SK-N-SH (cell line): ENCODE data around the gene PRIMPOL. TPM values are rescaled to one million over a fixed set of nuclear protein-coding genes. Genes with fewer than 3 reads are reported as not detected.

Experiments
- CTCF ChIA-PET: fragments of 300-600, 350-600 bp; formaldehyde crosslinking; extraction: SDS; loops from one replicate; lab custom pipeline; 2021; lab: Yijun Ruan, JAX
- POLR2A ChIA-PET: fragments of 350-600 bp; sonication (Branson Sonifier 250); formaldehyde crosslinking; extraction: SDS; loops from one replicate; lab custom pipeline; 2020; ENCODE audit warnings: antibody characterized with exemption, inconsistent platforms; lab: Yijun Ruan, JAX
- DNase-seq: peaks from one replicate; pipeline ENCODE4 v3.0.0; 2012
- H2AFZ ChIP-seq: fragments of 200-600 bp; sonication (generic); 2 replicates; pipeline ENCODE4 v1.8.1; 2016; ENCODE audit warnings: antibody characterized with exemption, mild to moderate bottlenecking, low read depth
- H3F3A ChIP-seq: fragments of 200-600 bp; sonication (generic); replicated peaks from 2 replicates; pipeline ENCODE3; 2016; ENCODE audit warnings: antibody characterized with exemption, mild to moderate bottlenecking; ENCODE audit not compliant: insufficient read depth
- H3K27ac ChIP-seq, 2 experiments: fragments of 200-500 bp in 1 of 2; fragments of 200-600 bp in 1 of 2; sonication (Bioruptor generic) in 1 of 2; sonication (generic), shearing (Covaris generic) in 1 of 2; 2 replicates each; pipeline versions ENCODE4 v1.5.1 to v1.6.1; 2014 to 2016; ENCODE audit warnings: low read depth in 2 of 2, inconsistent platforms in 1 of 2, low read length in 1 of 2, mild to moderate bottlenecking in 1 of 2, mixed read lengths in 1 of 2
- H3K27me3 ChIP-seq: fragments of 200-600 bp; sonication (generic), shearing (Covaris generic); 2 replicates; pipeline ENCODE4 v1.6.1; 2016; ENCODE audit warnings: mixed run types; ENCODE audit not compliant: insufficient read depth
- H3K36me3 ChIP-seq, 2 experiments: fragments of 200-500 bp in 1 of 2; fragments of 200-600 bp in 1 of 2; sonication (Bioruptor generic) in 1 of 2; sonication (generic) in 1 of 2; replicated peaks in 1 of 2; 2 replicates each; pipeline versions ENCODE3 to v1.5.1; 2014 to 2016; ENCODE audit warnings: low read length in 1 of 2, mild to moderate bottlenecking in 1 of 2; ENCODE audit not compliant: insufficient read depth in 2 of 2, control insufficient read depth in 1 of 2
- H3K4me1 ChIP-seq, 2 experiments: fragments of 200-500 bp in 1 of 2; fragments of 200-600 bp in 1 of 2; sonication (Bioruptor generic) in 1 of 2; sonication (generic), shearing (Covaris generic) in 1 of 2; 2 replicates each; pipeline versions ENCODE4 v1.5.1 to v1.6.1; 2014 to 2016; ENCODE audit warnings: low read depth in 1 of 2, low read length in 1 of 2, mixed run types in 1 of 2; ENCODE audit not compliant: insufficient read depth in 2 of 2, control insufficient read depth in 1 of 2
- H3K4me2 ChIP-seq: fragments of 200-600 bp; sonication (generic), shearing (Covaris generic); 2 replicates; pipeline ENCODE4 v1.6.1; 2017; ENCODE audit warnings: mixed run types
- H3K4me3 ChIP-seq, 2 experiments: fragments of 200-500 bp in 1 of 2; fragments of 200-600 bp in 1 of 2; sonication (Bioruptor generic) in 1 of 2; sonication (generic), shearing (Covaris generic) in 1 of 2; 2 replicates each; pipeline versions ENCODE4 v1.5.1 to v1.8.1; 2014 to 2016; ENCODE audit warnings: low read depth in 2 of 2, inconsistent platforms in 1 of 2, low read length in 1 of 2, mild to moderate bottlenecking in 1 of 2, mixed read lengths in 1 of 2, moderate library complexity in 1 of 2
- H3K79me2 ChIP-seq: fragments of 200-600 bp; sonication (generic); 2 replicates; pipeline ENCODE4 v1.8.1; 2017; ENCODE audit warnings: mild to moderate bottlenecking; ENCODE audit not compliant: insufficient read depth
- H3K9ac ChIP-seq: fragments of 200-600 bp; sonication (generic); 2 replicates; pipeline ENCODE4 v1.6.1; 2017; ENCODE audit warnings: mixed run types
- H3K9me2 ChIP-seq: fragments of 200-600 bp; sonication (generic); 2 replicates; pipeline ENCODE4 v1.6.1; 2017; ENCODE audit warnings: mixed run types
- H3K9me3 ChIP-seq: fragments of 200-600 bp; sonication (generic); 2 replicates; pipeline ENCODE4 v1.6.1; 2017; ENCODE audit warnings: mixed run types, mild to moderate bottlenecking, moderate library complexity
- H4K20me1 ChIP-seq: fragments of 200-600 bp; sonication (generic); 2 replicates; pipeline ENCODE4 v1.6.1; 2017; ENCODE audit warnings: mild to moderate bottlenecking, mixed run types; ENCODE audit not compliant: insufficient read depth
- CHD2 ChIP-seq: fragments of 150-350 bp; IDR thresholded peaks from 2 replicates; pipeline ENCODE4 v1.6.1; 2018; ENCODE audit warnings: low read length; ENCODE audit not compliant: partially characterized antibody
- EP300 ChIP-seq, 2 experiments: IDR thresholded peaks; 2 replicates each; pipeline versions ENCODE4 v1.4.0 to v1.6.1; 2012; ENCODE audit warnings: borderline replicate concordance in 1 of 2, low read depth in 1 of 2, low read length in 1 of 2
- EZH2phosphoT487 ChIP-seq: fragments of 200-600 bp; sonication (generic); IDR thresholded peaks from 2 replicates; pipeline ENCODE4 v1.6.1; 2017; ENCODE audit warnings: low read depth, mixed run types, mild to moderate bottlenecking, antibody characterized with exemption, moderate library complexity, borderline replicate concordance
- FOSL2 ChIP-seq: IDR thresholded peaks from 2 replicates; pipeline ENCODE4 v1.4.0; 2012; ENCODE audit warnings: low read depth, mild to moderate bottlenecking, moderate library complexity, borderline replicate concordance
- FOXM1 ChIP-seq: IDR thresholded peaks from 2 replicates; pipeline ENCODE4 v1.4.0; 2012; ENCODE audit warnings: low read depth, mild to moderate bottlenecking
- GATA2 ChIP-seq: sonication (generic); formaldehyde crosslinking; IDR thresholded peaks from 2 replicates; pipeline ENCODE4 v1.5.0; 2020; ENCODE audit warnings: mild to moderate bottlenecking, missing genetic modification reagents
- MEF2A ChIP-seq: IDR thresholded peaks from 2 replicates; pipeline ENCODE4 v1.4.0; 2012; ENCODE audit warnings: low read depth, borderline replicate concordance
- MXI1 ChIP-seq: IDR thresholded peaks from 2 replicates; pipeline ENCODE4 v1.6.1; 2012; ENCODE audit warnings: mild to moderate bottlenecking, low read depth, low read length, improper control_type of control experiment
- RAD21 ChIP-seq: IDR thresholded peaks from 2 replicates; pipeline ENCODE4 v1.6.1; 2012; ENCODE audit warnings: mild to moderate bottlenecking, low read length
- RCOR1 ChIP-seq: fragments of 150-350 bp; IDR thresholded peaks from 2 replicates; pipeline ENCODE4 v1.6.1; 2017; ENCODE audit warnings: antibody characterized with exemption, low read length
- RFX5 ChIP-seq: IDR thresholded peaks from 2 replicates; pipeline ENCODE4 v1.6.1; 2012; ENCODE audit warnings: mild to moderate bottlenecking, improper control_type of control experiment, low read length
- RXRA ChIP-seq: IDR thresholded peaks from 2 replicates; pipeline ENCODE4 v1.4.0; 2012; ENCODE audit warnings: low read depth, mild to moderate bottlenecking, borderline replicate concordance
- TAF1 ChIP-seq: IDR thresholded peaks from 2 replicates; pipeline ENCODE4 v1.6.1; 2012; ENCODE audit warnings: low read depth, mild to moderate bottlenecking, low read length, moderate library complexity, borderline replicate concordance
- TCF12 ChIP-seq: IDR thresholded peaks from 2 replicates; pipeline ENCODE4 v1.4.0; 2012
- WGBS: methylation state at CpG from one replicate; pipeline ENCODE4 v1.1.6; 2017; ENCODE audit warnings: low lambda C conversion rate; 5-methylcytosine and 5-hydroxymethylcytosine counted together
- polyA plus RNA-seq, 3 experiments: library from polyadenylated mRNA; depleted of rRNA; stranded (reverse); fragments of >200 nt; gene quantifications; 2 replicates each; pipeline ENCODE4 v1.2.3, GENCODE V29; 2012
- TF ChIP-seq, protein P1 (sequence below): IDR thresholded peaks from 2 replicates; pipeline ENCODE4 v1.4.0; 2012; ENCODE audit warnings: low read depth
- TF ChIP-seq, protein P2 (sequence below): IDR thresholded peaks from 2 replicates; pipeline ENCODE4; 2012

The PRIMPOL gene
- polyA plus RNA-seq, 1 of the 3 experiments (the other 2 are of a cell fraction), result 8.0 TPM

- Histone ChIP-seq H3K79me2 (no peaks in the 10 kb centered on the region), H3K27ac (no peak overlapping the region), H3K9me3 (no peaks in the 10 kb centered on the region), H4K20me1 (no peaks in the 10 kb centered on the region), H3K27me3 (no peaks in the 10 kb centered on the region), H2AFZ (no peak overlapping the region), H3K4me3 (no peak overlapping the region)
- no peak for TF ChIP-seq RFX5
- TF ChIP-seq TAF1, result no peak
- no peak for TF ChIP-seq TCF12
- TF ChIP-seq EZH2phosphoT487, result no peak
- TF ChIP-seq, all 33 proteins: peak for 0
- no peaks in the 10 kb centered on the region for H3K9me2 ChIP-seq
- H3K36me3 ChIP-seq, result peaks cover 4 to 26% of the 10 kb centered on the region in 2 experiments
- H3K4me2 ChIP-seq, result no peak overlapping the region
- ChIA-PET POLR2A (no interaction called here), CTCF (no interaction called here)
- peaks cover 0 to 6% of the 10 kb centered on the region in 2 experiments; a peak in 1 of 4 replicates for H3K4me1 ChIP-seq
- DNase-seq, result no peak
- WGBS, result 96% methylated on average over 4 of the region's 4 CpGs
- H3F3A ChIP-seq, result peaks cover 6% of the 10 kb centered on the region
- H3K9ac ChIP-seq, result no peak overlapping the region
Measured at GRCh38 chr4:184699941-184700340, 50.4 kb downstream of the PRIMPOL start.

GRCh38 chr4:184702114-184702513 is 52.6 kb downstream of the PRIMPOL start:
- 97% methylated on average over 2 of the region's 2 CpGs for WGBS
- H3K27ac ChIP-seq, result no peak overlapping the region
- H3K9ac ChIP-seq, result no peak overlapping the region
- no peaks in the 10 kb centered on the region for H3F3A ChIP-seq
- H3K4me3 ChIP-seq, result no peak overlapping the region
- H3K36me3 ChIP-seq, result peaks cover 4 to 17% of the 10 kb centered on the region in 2 experiments
- no peak overlapping the region for H2AFZ ChIP-seq
- H3K9me3 ChIP-seq, result no peaks in the 10 kb centered on the region
- no peaks in the 10 kb centered on the region for H3K9me2 ChIP-seq
- TF ChIP-seq RXRA (no peak), CHD2 (no peak), RCOR1 (no peak), FOXM1 (no peak), MXI1 (no peak), RFX5 (no peak), RAD21 (no peak), TAF1 (no peak), GATA2 (CRISPR knock-in tag) (no peak), EP300 (IDR thresholded peaks at IDR 0.05; ENCODE audit: borderline replicate concordance in 1 of 2, low read depth in 1 of 2, low read length in 1 of 2) (no peak), MEF2A (no peak), FOSL2 (no peak)
- TF ChIP-seq, protein P1, sequence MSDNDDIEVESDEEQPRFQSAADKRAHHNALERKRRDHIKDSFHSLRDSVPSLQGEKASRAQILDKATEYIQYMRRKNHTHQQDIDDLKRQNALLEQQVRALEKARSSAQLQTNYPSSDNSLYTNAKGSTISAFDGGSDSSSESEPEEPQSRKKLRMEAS, result no peak
- TF ChIP-seq, protein P2, sequence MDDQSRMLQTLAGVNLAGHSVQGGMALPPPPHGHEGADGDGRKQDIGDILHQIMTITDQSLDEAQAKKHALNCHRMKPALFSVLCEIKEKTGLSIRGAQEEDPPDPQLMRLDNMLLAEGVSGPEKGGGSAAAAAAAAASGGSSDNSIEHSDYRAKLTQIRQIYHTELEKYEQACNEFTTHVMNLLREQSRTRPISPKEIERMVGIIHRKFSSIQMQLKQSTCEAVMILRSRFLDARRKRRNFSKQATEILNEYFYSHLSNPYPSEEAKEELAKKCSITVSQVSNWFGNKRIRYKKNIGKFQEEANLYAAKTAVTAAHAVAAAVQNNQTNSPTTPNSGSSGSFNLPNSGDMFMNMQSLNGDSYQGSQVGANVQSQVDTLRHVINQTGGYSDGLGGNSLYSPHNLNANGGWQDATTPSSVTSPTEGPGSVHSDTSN, result no peak
- DNase-seq, result no peak
- no peaks in the 10 kb centered on the region for H3K27me3 ChIP-seq
- no peaks in the 10 kb centered on the region for H4K20me1 ChIP-seq
- H3K79me2 ChIP-seq, result no peaks in the 10 kb centered on the region
- CTCF ChIA-PET, result interaction anchor here (0.6 to 0.7 kb wide), 2 partner anchors 103 to 282 kb away, joined by 3 to 5 read pairs; no protein-coding TSS in a partner anchor
- 0 out of 4 replicates have a peak, but pooled peaks cover 0 to 6% of the 10 kb centered on the region in 2 experiments for H3K4me1 ChIP-seq
- H3K4me2 ChIP-seq, result no peak overlapping the region
- POLR2A ChIA-PET, result no interaction called here
